Neural progenitor cell (in vitro differentiated cells): Measurements from ENCODE around the gene API5. TPM values are rescaled to one million over a fixed set of nuclear protein-coding genes. Genes with fewer than 3 reads are reported as not detected.
"Not testable (repeated sequence)": the region's sequence is repeated elsewhere in the genome, so short reads cannot be mapped to it uniquely, and the experiment has no call there.

Source experiments
- DNase-seq: peaks from one replicate; pipeline ENCODE4 v3.0.0-alpha.2; 2016; ENCODE audit warnings: low spot score
- H2AFZ ChIP-seq: fragments of 200-600 bp; sonication (generic); replicated peaks from 2 replicates; pipeline ENCODE4 v1.6.1; 2016; ENCODE audit warnings: antibody characterized with exemption
- H3F3A ChIP-seq: fragments of 200-600 bp; sonication (generic); 2 replicates; pipeline ENCODE4 v1.6.1; 2016; ENCODE audit warnings: antibody characterized with exemption, low read depth
- H3K27ac ChIP-seq: fragments of 200-600 bp; sonication (generic); 2 replicates; pipeline ENCODE4 v1.5.1; 2016; ENCODE audit warnings: mild to moderate bottlenecking
- H3K27me3 ChIP-seq: fragments of 200-600 bp; sonication (generic); 2 replicates; pipeline ENCODE4 v1.6.1; 2016; ENCODE audit warnings: mild to moderate bottlenecking, moderate library complexity
- H3K36me3 ChIP-seq: fragments of 200-600 bp; sonication (generic); 2 replicates; pipeline ENCODE4 v1.5.1; 2016
- H3K4me1 ChIP-seq: fragments of 200-600 bp; sonication (generic); 2 replicates; pipeline ENCODE4 v1.6.1; 2016; ENCODE audit warnings: mixed run types
- H3K4me2 ChIP-seq: fragments of 200-600 bp; sonication (generic); 2 replicates; pipeline ENCODE4 v1.6.1; 2016
- H3K4me3 ChIP-seq: fragments of 200-600 bp; sonication (generic); 2 replicates; pipeline ENCODE4 v1.5.1; 2016
- H3K79me2 ChIP-seq: fragments of 200-600 bp; sonication (generic); 2 replicates; pipeline ENCODE4 v1.6.1; 2016; ENCODE audit warnings: low read depth
- H3K9ac ChIP-seq: fragments of 200-600 bp; sonication (generic); 2 replicates; pipeline ENCODE4 v1.6.1; 2016
- H3K9me3 ChIP-seq: fragments of 200-600 bp; sonication (generic); 2 replicates; pipeline ENCODE4 v1.5.1; 2016; ENCODE audit warnings: low read depth
- H4K20me1 ChIP-seq: fragments of 200-600 bp; sonication (generic); 2 replicates; pipeline ENCODE4 v1.6.1; 2016; ENCODE audit warnings: low read depth
- H3K27ac Mint-ChIP-seq: 3 replicates; pipeline ENCODE4 v1.8.0; 2021; ENCODE audit warnings: mixed read lengths
- H3K27me3 Mint-ChIP-seq: 2 replicates; pipeline ENCODE4 v1.8.0; 2022; ENCODE audit warnings: low read depth, mild to moderate bottlenecking, inconsistent platforms, moderate library complexity, mixed read lengths; ENCODE audit not compliant: insufficient read depth
- H3K36me3 Mint-ChIP-seq: 3 replicates; pipeline ENCODE4 v1.8.0; 2021; ENCODE audit warnings: mixed read lengths
- H3K4me1 Mint-ChIP-seq: 3 replicates; pipeline ENCODE4 v1.8.0; 2021; ENCODE audit warnings: mixed read lengths
- H3K4me3 Mint-ChIP-seq: 3 replicates; pipeline ENCODE4 v1.8.0; 2021; ENCODE audit warnings: mild to moderate bottlenecking, moderate library complexity, mixed read lengths
- H3K9me3 Mint-ChIP-seq: 3 replicates; pipeline ENCODE4 v1.8.0; 2020; ENCODE audit warnings: mixed read lengths
- CTCF ChIP-seq: fragments of 200-600 bp; sonication (generic); IDR thresholded peaks from 2 replicates; pipeline ENCODE4 v1.5.1; 2017; ENCODE audit warnings: antibody characterized with exemption, mild to moderate bottlenecking
- EZH2 ChIP-seq: fragments of 200-600 bp; sonication (generic); IDR thresholded peaks from 2 replicates; pipeline ENCODE4 v1.6.1; 2017; ENCODE audit warnings: antibody characterized with exemption, mild to moderate bottlenecking, moderate library complexity
- EZH2phosphoT487 ChIP-seq: fragments of 200-600 bp; sonication (generic); IDR thresholded peaks from 2 replicates; pipeline ENCODE4 v1.6.1; 2017; ENCODE audit warnings: antibody characterized with exemption
- total RNA-seq: library from RNA; depleted of rRNA; stranded (reverse); fragments of >200 nt; gene quantifications from 2 replicates; pipeline ENCODE4 v1.2.3, GENCODE V29; 2015; ENCODE audit warnings: low replicate concordance

Gene API5
- total RNA-seq, 1 donor from 2014 or later, result 239 TPM

DNA sequence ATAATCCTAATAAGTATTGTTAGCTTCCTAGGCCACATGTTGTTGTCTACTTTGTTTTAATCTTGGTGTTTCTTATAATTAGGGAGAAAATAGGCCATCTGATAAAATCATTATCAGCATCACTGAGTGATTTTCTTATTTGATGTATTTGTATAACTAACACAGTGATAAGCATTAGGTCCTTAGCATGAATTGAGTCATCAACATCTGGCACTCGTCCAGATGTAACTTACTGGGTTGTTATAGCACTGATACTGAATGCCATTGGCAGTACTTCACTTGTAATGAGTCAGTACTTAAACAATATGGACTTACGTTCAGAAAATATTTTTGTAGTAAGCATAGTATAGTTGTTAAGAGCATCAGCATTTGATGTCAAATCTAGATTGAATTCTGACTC is 16.2 kb downstream of the API5 start:
- Histone ChIP-seq H3K4me2 (no peak overlapping the region), H3K4me3 (no peak overlapping the region), H3K79me2 (no peaks in the 10 kb centered on the region), H4K20me1 (peaks cover 7% of the 10 kb centered on the region), H3F3A (no peaks in the 10 kb centered on the region), H3K9ac (no peak overlapping the region), H3K27ac (no peak overlapping the region), H2AFZ (no peak overlapping the region), H3K9me3 (no peaks in the 10 kb centered on the region), H3K36me3 (peaks cover 38% of the 10 kb centered on the region), H3K27me3 (no peaks in the 10 kb centered on the region), H3K4me1 (no peaks in the 10 kb centered on the region)
- no peak overlapping the region for H3K4me3 Mint-ChIP-seq
- DNase-seq, result no peak
- H3K9me3 Mint-ChIP-seq, result no peaks in the 10 kb centered on the region
- H3K36me3 Mint-ChIP-seq, result peaks cover 31% of the 10 kb centered on the region
- TF ChIP-seq EZH2, result no peak
- no peak overlapping the region for H3K27ac Mint-ChIP-seq
- no peaks in the 10 kb centered on the region for H3K4me1 Mint-ChIP-seq
- no peaks in the 10 kb centered on the region for H3K27me3 Mint-ChIP-seq

DNA sequence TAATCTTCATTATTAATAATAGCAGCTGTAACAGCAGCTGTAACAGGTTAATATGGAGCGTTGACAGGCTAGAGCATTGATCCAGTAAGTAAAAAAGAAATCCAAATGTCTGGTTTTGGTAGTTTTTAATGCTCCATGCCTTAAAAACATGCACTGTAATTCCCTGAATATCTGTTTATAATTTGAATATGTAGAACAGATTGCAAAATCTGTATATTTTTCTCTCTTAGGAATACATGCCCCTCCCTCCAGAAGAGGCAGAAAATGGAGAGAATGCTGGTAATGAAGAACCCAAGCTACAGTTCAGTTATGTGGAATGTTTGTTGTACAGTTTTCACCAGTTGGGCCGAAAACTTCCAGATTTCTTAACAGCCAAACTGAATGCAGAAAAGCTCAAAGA is 16.7 kb downstream of the API5 start:
- Histone ChIP-seq H3K79me2 (no peaks in the 10 kb centered on the region), H2AFZ (no peak overlapping the region), H3K9me3 (no peaks in the 10 kb centered on the region), H3K4me2 (no peak overlapping the region), H3K4me1 (no peaks in the 10 kb centered on the region), H3F3A (no peaks in the 10 kb centered on the region), H3K4me3 (no peak overlapping the region), H3K9ac (no peak overlapping the region), H3K36me3 (peaks cover 35% of the 10 kb centered on the region), H4K20me1 (peaks cover 7% of the 10 kb centered on the region), H3K27me3 (no peaks in the 10 kb centered on the region), H3K27ac (no peak overlapping the region)
- no peak overlapping the region for H3K27ac Mint-ChIP-seq
- H3K4me1 Mint-ChIP-seq, result no peaks in the 10 kb centered on the region
- no peak for DNase-seq
- no peak for TF ChIP-seq EZH2phosphoT487
- no peak for TF ChIP-seq EZH2
- no peak for TF ChIP-seq CTCF
- H3K4me3 Mint-ChIP-seq, result no peak overlapping the region
- H3K9me3 Mint-ChIP-seq, result no peaks in the 10 kb centered on the region
- H3K36me3 Mint-ChIP-seq, result peaks cover 27% of the 10 kb centered on the region
- no peaks in the 10 kb centered on the region for H3K27me3 Mint-ChIP-seq

DNA sequence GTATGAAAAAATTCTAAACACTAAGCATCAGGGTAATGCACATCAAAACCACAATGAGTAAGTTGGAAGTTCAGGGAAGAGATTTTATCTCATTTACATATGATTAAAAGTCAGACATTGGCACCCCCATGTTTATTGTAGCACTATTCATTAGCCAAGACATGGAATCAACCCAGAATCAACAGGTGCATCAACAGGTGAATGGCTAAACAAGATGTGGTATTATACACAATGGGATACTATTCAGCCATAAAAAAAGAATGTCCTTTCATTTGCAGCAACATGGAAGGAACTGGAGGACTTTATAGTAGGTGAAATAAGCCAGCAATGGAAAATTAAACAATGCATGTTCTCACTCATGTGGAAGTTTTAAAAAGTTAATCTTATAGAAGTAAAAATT is 29.4 kb downstream of the API5 start:
- H3K9ac ChIP-seq, result no peak overlapping the region
- Mint-ChIP-seq H3K4me3 (no peak overlapping the region), H3K36me3 (peaks cover 16% of the 10 kb centered on the region), H3K9me3 (no peaks in the 10 kb centered on the region), H3K27ac (no peak overlapping the region), H3K4me1 (no peaks in the 10 kb centered on the region), H3K27me3 (no peaks in the 10 kb centered on the region)
- H3K4me3 ChIP-seq, result no peak overlapping the region
- no peaks in the 10 kb centered on the region for H3K79me2 ChIP-seq
- no peak overlapping the region for H3K27ac ChIP-seq
- peaks cover 26% of the 10 kb centered on the region for H3K36me3 ChIP-seq
- TF ChIP-seq EZH2 (no peak), CTCF (no peak), EZH2phosphoT487 (no peak)
- no peaks in the 10 kb centered on the region for H3K27me3 ChIP-seq
- DNase-seq, result no peak
- no peak overlapping the region for H2AFZ ChIP-seq
- H3K4me1 ChIP-seq, result no peaks in the 10 kb centered on the region
- no peaks in the 10 kb centered on the region for H3K9me3 ChIP-seq
- H3F3A ChIP-seq, result no peaks in the 10 kb centered on the region
- H3K4me2 ChIP-seq, result no peak overlapping the region
- no peaks in the 10 kb centered on the region for H4K20me1 ChIP-seq

DNA sequence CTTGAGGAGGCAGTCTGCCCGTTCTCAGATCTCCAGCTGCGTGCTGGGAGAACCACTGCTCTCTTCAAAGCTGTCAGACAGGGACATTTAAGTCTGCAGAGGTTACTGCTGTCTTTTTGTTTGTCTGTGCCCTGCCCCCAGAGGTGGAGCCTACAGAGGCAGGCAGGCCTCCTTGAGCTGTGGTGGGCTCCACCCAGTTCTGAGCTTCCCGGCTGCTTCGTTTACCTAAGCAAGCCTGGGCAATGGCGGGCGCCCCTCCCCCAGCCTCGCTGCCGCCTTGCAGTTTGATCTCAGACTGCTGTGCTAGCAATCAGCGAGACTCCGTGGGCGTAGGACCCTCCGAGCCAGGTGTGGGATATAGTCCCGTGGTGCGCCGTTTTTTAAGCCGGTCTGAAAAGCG is 39.6 kb downstream of the API5 start:
- not testable (repeated sequence) for H3K9me3 Mint-ChIP-seq, H3K4me3 ChIP-seq, H3K4me1 Mint-ChIP-seq, H3K36me3 Mint-ChIP-seq, H3K27ac ChIP-seq, H3K9ac ChIP-seq, H3K4me2 ChIP-seq, H3K27me3 ChIP-seq, H2AFZ ChIP-seq, H3K4me1 ChIP-seq, H3K4me3 Mint-ChIP-seq, H3K79me2 ChIP-seq, H3F3A ChIP-seq, H3K27ac Mint-ChIP-seq, H3K36me3 ChIP-seq, H3K9me3 ChIP-seq, H3K27me3 Mint-ChIP-seq, H4K20me1 ChIP-seq, DNase-seq
